Neural crest cell (in vitro differentiated cells): Measurements from ENCODE around the gene TCP10L. TPM values are rescaled to one million over a fixed set of nuclear protein-coding genes. Genes with fewer than 3 reads are reported as not detected.

Experiments
- DNase-seq: peaks from one replicate; pipeline ENCODE4 v3.0.0; 2021; ENCODE audit warnings: low read depth, mixed read lengths, low spot score
- H3K27ac Mint-ChIP-seq: one replicate; pipeline ENCODE4 v1.8.0; 2021; ENCODE audit warnings: mild to moderate bottlenecking, mixed read lengths; ENCODE audit not compliant: unreplicated experiment
- H3K27me3 Mint-ChIP-seq: 2 replicates; pipeline ENCODE4 v1.8.0; 2021; ENCODE audit warnings: low read depth, mild to moderate bottlenecking, mixed read lengths
- H3K36me3 Mint-ChIP-seq: 2 replicates; pipeline ENCODE4 v1.8.0; 2021; ENCODE audit warnings: low read depth, mild to moderate bottlenecking, mixed read lengths
- H3K4me1 Mint-ChIP-seq: 2 replicates; pipeline ENCODE4 v1.8.0; 2021; ENCODE audit warnings: mixed read lengths
- H3K4me3 Mint-ChIP-seq: one replicate; pipeline ENCODE4 v1.8.0; 2021; ENCODE audit warnings: mild to moderate bottlenecking, mixed read lengths
- H3K9me3 Mint-ChIP-seq: 2 replicates; pipeline ENCODE4 v1.8.0; 2021; ENCODE audit warnings: mixed read lengths
- total RNA-seq: library from RNA; stranded (reverse); gene quantifications from 2 replicates; pipeline ENCODE4 v1.2.1, GENCODE V29; 2021
- TF ChIP-seq, protein P1 (sequence below): fragments of 200-600 bp; sonication (generic); conservative IDR thresholded peaks from 2 replicates; pipeline ENCODE4 v1.5.0; 2021; ENCODE audit warnings: antibody characterized with exemption, mild to moderate bottlenecking

The TCP10L gene
- total RNA-seq, 1 donor from 2014 or later: 1.7 TPM

DNA sequence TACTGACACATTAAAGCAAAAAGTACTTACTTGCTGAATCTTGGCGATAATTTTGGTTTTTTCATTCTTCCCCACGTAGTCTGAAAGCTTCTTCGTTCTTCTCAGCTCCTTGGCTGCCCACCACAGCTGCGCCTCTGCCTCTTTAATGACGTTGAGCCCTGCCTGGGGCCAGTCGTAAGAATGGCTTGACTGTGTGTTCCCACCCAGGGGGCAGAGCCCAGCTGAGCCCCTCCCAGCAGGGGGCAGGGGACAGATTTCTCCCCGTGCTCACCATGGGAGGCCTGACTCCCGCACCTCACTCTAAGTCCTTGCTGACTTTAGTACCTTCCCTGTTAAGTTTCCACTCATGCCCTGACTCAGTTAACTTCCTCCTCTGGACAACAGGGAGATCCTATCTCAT, 17.8 kb upstream of the TCP10L start:
- DNase-seq: no peak
- TF ChIP-seq, protein P1, sequence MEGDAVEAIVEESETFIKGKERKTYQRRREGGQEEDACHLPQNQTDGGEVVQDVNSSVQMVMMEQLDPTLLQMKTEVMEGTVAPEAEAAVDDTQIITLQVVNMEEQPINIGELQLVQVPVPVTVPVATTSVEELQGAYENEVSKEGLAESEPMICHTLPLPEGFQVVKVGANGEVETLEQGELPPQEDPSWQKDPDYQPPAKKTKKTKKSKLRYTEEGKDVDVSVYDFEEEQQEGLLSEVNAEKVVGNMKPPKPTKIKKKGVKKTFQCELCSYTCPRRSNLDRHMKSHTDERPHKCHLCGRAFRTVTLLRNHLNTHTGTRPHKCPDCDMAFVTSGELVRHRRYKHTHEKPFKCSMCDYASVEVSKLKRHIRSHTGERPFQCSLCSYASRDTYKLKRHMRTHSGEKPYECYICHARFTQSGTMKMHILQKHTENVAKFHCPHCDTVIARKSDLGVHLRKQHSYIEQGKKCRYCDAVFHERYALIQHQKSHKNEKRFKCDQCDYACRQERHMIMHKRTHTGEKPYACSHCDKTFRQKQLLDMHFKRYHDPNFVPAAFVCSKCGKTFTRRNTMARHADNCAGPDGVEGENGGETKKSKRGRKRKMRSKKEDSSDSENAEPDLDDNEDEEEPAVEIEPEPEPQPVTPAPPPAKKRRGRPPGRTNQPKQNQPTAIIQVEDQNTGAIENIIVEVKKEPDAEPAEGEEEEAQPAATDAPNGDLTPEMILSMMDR: no peak
- H3K4me3 Mint-ChIP-seq: no peak overlapping the region
- H3K27ac Mint-ChIP-seq: no peak overlapping the region
- H3K36me3 Mint-ChIP-seq: peaks cover 2% of the 10 kb centered on the region
- H3K4me1 Mint-ChIP-seq: peaks cover 3% of the 10 kb centered on the region
- no peaks in the 10 kb centered on the region for H3K27me3 Mint-ChIP-seq
- H3K9me3 Mint-ChIP-seq: no peaks in the 10 kb centered on the region

DNA sequence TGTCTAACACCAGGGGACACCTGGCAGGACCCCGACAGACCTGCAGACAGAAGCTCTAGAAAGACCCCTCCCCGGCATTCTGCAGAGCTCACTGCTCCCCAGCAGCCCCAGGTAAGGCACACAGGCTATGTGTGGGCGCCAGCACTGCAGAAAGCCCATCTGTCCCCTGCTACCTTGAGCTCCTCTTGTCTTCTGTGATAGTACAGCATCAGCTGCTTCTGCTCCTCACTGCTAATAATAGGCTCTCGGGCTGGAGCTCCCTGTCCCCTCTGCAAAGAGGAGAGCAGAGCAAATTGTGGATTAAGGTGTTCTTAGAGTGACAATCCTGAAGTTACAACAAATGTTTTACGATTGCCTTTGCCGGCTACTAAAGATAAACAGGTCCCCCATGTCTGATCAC, 16.8 kb upstream of the TCP10L start:
- H3K27me3 Mint-ChIP-seq: no peaks in the 10 kb centered on the region
- H3K36me3 Mint-ChIP-seq: peaks cover 2% of the 10 kb centered on the region
- H3K27ac Mint-ChIP-seq: no peak overlapping the region
- DNase-seq: no peak
- peaks cover 3% of the 10 kb centered on the region for H3K4me1 Mint-ChIP-seq
- H3K4me3 Mint-ChIP-seq: no peak overlapping the region
- TF ChIP-seq, protein P1: no peak
- no peaks in the 10 kb centered on the region for H3K9me3 Mint-ChIP-seq

DNA sequence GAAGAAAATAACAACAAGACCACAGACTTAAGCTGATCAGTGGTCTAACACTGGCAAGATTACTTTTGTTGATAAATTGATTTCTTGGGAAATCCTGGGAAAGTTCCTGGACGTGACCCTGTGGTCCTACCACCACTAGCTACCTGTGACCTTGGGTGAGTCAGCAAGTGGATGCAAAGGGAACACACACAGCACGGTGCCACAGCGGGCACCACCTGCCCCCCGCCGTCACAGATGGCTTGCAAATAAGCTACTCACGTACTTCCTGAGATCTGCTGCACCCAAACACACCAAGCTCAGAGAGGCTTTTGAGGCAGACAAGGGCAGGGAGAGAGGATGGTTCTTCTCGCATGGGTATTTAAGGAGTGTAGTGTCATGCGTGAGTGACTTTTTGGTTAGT, 14.2 kb upstream of the TCP10L start:
- no peak overlapping the region for H3K27ac Mint-ChIP-seq
- TF ChIP-seq, protein P1: no peak
- no peaks in the 10 kb centered on the region for H3K27me3 Mint-ChIP-seq
- no peaks in the 10 kb centered on the region for H3K36me3 Mint-ChIP-seq
- H3K4me3 Mint-ChIP-seq: no peak overlapping the region
- no peak for DNase-seq
- peaks cover 3% of the 10 kb centered on the region for H3K4me1 Mint-ChIP-seq
- H3K9me3 Mint-ChIP-seq: no peaks in the 10 kb centered on the region

DNA sequence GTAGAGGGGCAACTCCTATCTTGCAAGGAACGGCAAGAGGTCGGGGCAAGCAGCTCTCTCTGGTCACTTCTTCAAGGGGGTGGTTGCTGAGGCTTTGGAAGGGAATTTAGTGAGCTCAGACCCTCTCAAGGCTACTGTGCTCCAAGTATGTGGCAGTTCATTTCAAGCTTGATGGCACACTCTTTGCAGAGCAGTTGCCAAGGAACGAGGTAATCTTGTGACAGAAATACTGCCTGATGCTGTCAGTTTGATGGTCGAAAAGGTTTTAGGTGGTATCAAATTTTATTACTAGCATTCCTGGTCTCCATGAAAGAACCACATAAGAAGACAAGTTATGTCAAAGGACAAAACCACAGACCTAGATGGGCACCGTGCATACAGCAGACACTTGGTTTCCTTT, 13.8 kb upstream of the TCP10L start:
- H3K36me3 Mint-ChIP-seq: no peaks in the 10 kb centered on the region
- H3K4me1 Mint-ChIP-seq: peaks cover 3% of the 10 kb centered on the region
- no peak overlapping the region for H3K4me3 Mint-ChIP-seq
- no peaks in the 10 kb centered on the region for H3K27me3 Mint-ChIP-seq
- DNase-seq: no peak
- no peak overlapping the region for H3K27ac Mint-ChIP-seq
- TF ChIP-seq, protein P1: no peak
- H3K9me3 Mint-ChIP-seq: no peaks in the 10 kb centered on the region

DNA sequence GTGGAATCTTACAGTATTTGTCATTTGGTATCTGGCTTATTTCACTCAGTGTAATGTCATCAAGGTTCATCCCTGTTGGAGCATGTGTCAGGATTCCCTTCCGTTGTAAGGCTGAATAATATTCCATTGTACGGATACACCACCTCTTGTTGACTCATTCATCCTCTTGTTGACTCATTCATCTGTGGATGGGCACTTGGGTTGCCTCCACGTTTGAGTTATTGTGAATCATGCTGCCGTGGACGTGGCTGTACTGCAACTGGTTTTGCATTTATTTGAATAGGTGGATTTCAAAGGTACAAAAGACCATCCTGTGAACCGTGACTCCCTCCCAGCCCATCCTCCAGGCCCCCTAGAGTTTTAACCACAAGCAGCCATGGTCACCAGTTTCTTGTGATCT, 11.9 kb upstream of the TCP10L start:
- Mint-ChIP-seq H3K4me1 (no peaks in the 10 kb centered on the region), H3K36me3 (no peaks in the 10 kb centered on the region), H3K27ac (no peak overlapping the region), H3K4me3 (no peak overlapping the region), H3K27me3 (no peaks in the 10 kb centered on the region), H3K9me3 (no peaks in the 10 kb centered on the region)
- no peak for DNase-seq
- TF ChIP-seq, protein P1: no peak

DNA sequence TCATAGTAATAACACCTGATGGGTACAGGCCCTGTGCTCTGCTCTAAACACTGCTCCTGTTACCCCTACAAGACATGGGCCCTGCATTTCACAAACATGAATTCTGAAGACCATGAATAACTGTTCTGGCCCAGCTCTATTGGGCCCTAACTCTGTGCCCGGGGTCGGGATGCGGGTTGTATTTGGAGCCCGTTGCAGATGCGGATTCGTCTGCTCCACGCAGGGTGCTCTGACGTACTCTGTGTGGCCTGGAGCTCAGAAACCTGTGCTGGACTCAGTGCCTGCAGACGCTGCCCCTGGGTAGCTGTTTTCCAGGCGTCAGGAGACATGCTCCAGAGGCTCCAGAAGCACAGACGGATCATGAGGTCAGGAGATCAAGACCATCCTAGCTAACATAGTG, 10.1 kb upstream of the TCP10L start:
- H3K4me1 Mint-ChIP-seq: no peaks in the 10 kb centered on the region
- H3K27ac Mint-ChIP-seq: no peak overlapping the region
- DNase-seq: no peak
- H3K4me3 Mint-ChIP-seq: no peak overlapping the region
- no peaks in the 10 kb centered on the region for H3K9me3 Mint-ChIP-seq
- no peaks in the 10 kb centered on the region for H3K27me3 Mint-ChIP-seq
- TF ChIP-seq, protein P1: no peak
- H3K36me3 Mint-ChIP-seq: no peaks in the 10 kb centered on the region
